ENCODE results near the gene GSTA1. TPM values are rescaled to one million over a fixed set of nuclear protein-coding genes. Genes with fewer than 3 reads are reported as not detected.

The GSTA1 gene
- total and polyA plus RNA-seq, 9 donors, result 4.7 to 1,921 (median 44.5) TPM

GRCh38 chr6:52746213-52746612 lies 57.4 kb downstream of the GSTA1 start:
- no peaks in the 10 kb centered on the region for H3K9me3 ChIP-seq
- intact Hi-C loops (cut with DNase I), result no loop called here
- no peak for DNase-seq
- H3K4me3 ChIP-seq, result no peak overlapping the region
- no peaks in the 10 kb centered on the region for H3K27me3 ChIP-seq
- H3K4me1 ChIP-seq (ENCODE audit: insufficient read depth), result no peaks in the 10 kb centered on the region
- TF ChIP-seq POLR2A (IDR thresholded peaks at IDR 0.05), result no peak
- no peak for TF ChIP-seq CTCF (IDR thresholded peaks at IDR 0.05)
- no peak for TF ChIP-seq EP300 (IDR thresholded peaks at IDR 0.05)
- WGBS, 3 donors, result 44 to 48% (median 46%) methylated on average over 4 of the region's 4 CpGs
- H3K36me3 ChIP-seq, result no peaks in the 10 kb centered on the region
- H3K27ac ChIP-seq, result no peak overlapping the region

GRCh38 chr6:52745764-52746201 lies 57.8 kb downstream of the GSTA1 start:
- Histone ChIP-seq H3K4me3 (no peak overlapping the region), H3K4me1 (ENCODE audit: insufficient read depth) (no peaks in the 10 kb centered on the region), H3K27ac (no peak overlapping the region), H3K9me3 (no peaks in the 10 kb centered on the region), H3K27me3 (no peaks in the 10 kb centered on the region), H3K36me3 (no peaks in the 10 kb centered on the region)
- no peak for DNase-seq
- 28 to 37% (median 30%) methylated on average over 1 of the region's 1 CpG for WGBS, 3 donors
- intact Hi-C loops (cut with DNase I), result no loop called here
- TF ChIP-seq POLR2A (IDR thresholded peaks at IDR 0.05), result no peak
- TF ChIP-seq CTCF (IDR thresholded peaks at IDR 0.05), result no peak
- no peak for TF ChIP-seq EP300 (IDR thresholded peaks at IDR 0.05)

- H3K4me1 ChIP-seq (ENCODE audit: insufficient read depth), result no peaks in the 10 kb centered on the region
- no peak overlapping the region for H3K27ac ChIP-seq
- no peaks in the 10 kb centered on the region for H3K27me3 ChIP-seq
- no peak for DNase-seq
- TF ChIP-seq CTCF (IDR thresholded peaks at IDR 0.05), result no peak
- TF ChIP-seq POLR2A (IDR thresholded peaks at IDR 0.05), result no peak
- TF ChIP-seq EP300 (IDR thresholded peaks at IDR 0.05), result no peak
- no peaks in the 10 kb centered on the region for H3K9me3 ChIP-seq
- H3K4me3 ChIP-seq, result no peak overlapping the region
- no peaks in the 10 kb centered on the region for H3K36me3 ChIP-seq
- intact Hi-C loops (cut with DNase I), result no loop called here
- 88 to 93% (median 89%) methylated on average over 1 of the region's 1 CpG for WGBS, 3 donors
These were observed 61.7 kb downstream of the GSTA1 start for GRCh38 chr6:52741872-52742271.

Other genes starting within 250 kb of the GSTA1 start
- 10 to 100 TPM in 6 of 7 donors, 1 to 10 TPM in 1; 7.7 to 31.0 (median 22.0) TPM for gene TRAM2, start 226.8 kb downstream of the GSTA1 start, total RNA-seq
- 10 to 100 TPM; 10.4 to 36.9 TPM for gene TRAM2, start 226.8 kb downstream of the GSTA1 start, polyA plus RNA-seq
- 10 to 100 TPM; 17.0 to 31.4 (median 24.2) TPM for gene TMEM14A, start 132.7 kb downstream of the GSTA1 start, total RNA-seq
- gene TMEM14A, start 132.7 kb downstream of the GSTA1 start, polyA plus RNA-seq, result 10 to 100 TPM; 34.2 to 35.6 TPM
- gene GSTA2, start 40.3 kb downstream of the GSTA1 start, total RNA-seq, result under 1 TPM in 3 of 7 donors, not detected in 4; 0.46 to 0.84 (median 0.46) TPM
- gene GSTA2, start 40.3 kb downstream of the GSTA1 start, polyA plus RNA-seq, result 1 to 10 TPM in 1 of 2 donors, under 1 TPM in 1; 0.54 to 2.0 TPM
- not detected for gene GSTA5, start 37.0 kb upstream of the GSTA1 start, total RNA-seq
- gene GSTA5, start 37.0 kb upstream of the GSTA1 start, polyA plus RNA-seq, result not detected
- 1 to 10 TPM in 3 of 7 donors, under 1 TPM in 1, not detected in 3; 0.61 to 9.3 (median 1.4) TPM for gene GSTA3, start 105.9 kb upstream of the GSTA1 start, total RNA-seq
- gene GSTA3, start 105.9 kb upstream of the GSTA1 start, polyA plus RNA-seq, result 10 to 100 TPM in 1 of 2 donors, 1 to 10 TPM in 1; 1.6 to 22.1 TPM
- gene GSTA4, start 191.5 kb upstream of the GSTA1 start, total RNA-seq, result 10 to 100 TPM; 23.0 to 36.7 (median 29.8) TPM
- gene GSTA4, start 191.5 kb upstream of the GSTA1 start, polyA plus RNA-seq, result 100 to 1,000 TPM in 1 of 2 donors, 10 to 100 TPM in 1; 45.6 to 309 TPM